Keratinocyte (primary cell): ENCODE results near the gene TNFSF13B. TPM values are rescaled to one million over a fixed set of nuclear protein-coding genes. Genes with fewer than 3 reads are reported as not detected.

ENCODE experiments used
- DNase-seq: peaks from one replicate; pipeline ENCODE4 v3.0.0-alpha.2; 2011; ENCODE audit warnings: low read depth, missing footprints, low spot score
- FAIRE-seq: peaks from 2 replicates; lab custom pipeline; 2011; peaks lifted over from hg19 to GRCh38; lab: Jason Lieb, UNC
- H2AFZ ChIP-seq: 2 replicates; pipeline ENCODE4 v1.6.0; 2012; ENCODE audit warnings: low read length, control low read depth, inconsistent platforms; ENCODE audit not compliant: control insufficient read depth
- H3K27ac ChIP-seq: 2 replicates; pipeline ENCODE4 v1.5.1; 2011; ENCODE audit warnings: low read length; ENCODE audit not compliant: control insufficient read depth, insufficient read depth
- H3K27me3 ChIP-seq: 3 replicates; pipeline ENCODE4 v1.6.0; 2011; ENCODE audit warnings: low read length; ENCODE audit not compliant: control insufficient read depth, insufficient read depth; ENCODE audit errors: extremely low read depth
- H3K36me3 ChIP-seq, 2 experiments: 2 replicates in 1 of 2; 3 replicates in 1 of 2; pipeline ENCODE4 v1.5.1; 2011; ENCODE audit warnings: low read length in 2 of 2, mild to moderate bottlenecking in 1 of 2; ENCODE audit not compliant: control insufficient read depth in 2 of 2, insufficient read depth in 2 of 2; ENCODE audit errors: extremely low read depth in 1 of 2
- H3K4me1 ChIP-seq: 3 replicates; pipeline ENCODE4 v1.5.1; 2011; ENCODE audit warnings: low read length; ENCODE audit not compliant: control insufficient read depth, insufficient read depth; ENCODE audit errors: extremely low read depth
- H3K4me2 ChIP-seq: 3 replicates; pipeline ENCODE4 v1.6.0; 2011; ENCODE audit warnings: low read depth, low read length; ENCODE audit not compliant: control insufficient read depth, insufficient read depth; ENCODE audit errors: extremely low read depth
- H3K4me3 ChIP-seq, 3 experiments: fragments of 200-600 bp in 1 of 3; sonication (generic) in 1 of 3; 2 replicates in 2 of 3; 3 replicates in 1 of 3; pipeline ENCODE4 v1.5.1; 2011 to 2016; ENCODE audit warnings: low read length in 3 of 3, mild to moderate bottlenecking in 3 of 3, control low read depth in 2 of 3, inconsistent platforms in 1 of 3, low read depth in 1 of 3, mixed read lengths in 1 of 3, mixed run types in 1 of 3, moderate library complexity in 1 of 3; ENCODE audit not compliant: control insufficient read depth in 2 of 3, insufficient read depth in 2 of 3; ENCODE audit errors: extremely low read depth in 1 of 3
- H3K79me2 ChIP-seq: 2 replicates; pipeline ENCODE4 v1.6.0; 2012; ENCODE audit warnings: low read length; ENCODE audit not compliant: control insufficient read depth, insufficient read depth
- H3K9ac ChIP-seq: 3 replicates; pipeline ENCODE4 v1.6.0; 2011; ENCODE audit warnings: low read length; ENCODE audit not compliant: control insufficient read depth, insufficient read depth; ENCODE audit errors: extremely low read depth
- H3K9me1 ChIP-seq: 3 replicates; pipeline ENCODE4 v1.6.0; 2011; ENCODE audit warnings: low read length; ENCODE audit not compliant: control insufficient read depth, insufficient read depth; ENCODE audit errors: extremely low read depth
- H3K9me3 ChIP-seq: 2 replicates; pipeline ENCODE4 v1.5.1; 2012; ENCODE audit warnings: low read depth, low read length; ENCODE audit not compliant: control insufficient read depth
- H4K20me1 ChIP-seq: 3 replicates; pipeline ENCODE4 v1.6.0; 2011; ENCODE audit warnings: low read length; ENCODE audit not compliant: control insufficient read depth, insufficient read depth; ENCODE audit errors: extremely low read depth
- CTCF ChIP-seq, 3 experiments: IDR thresholded peaks in 1 of 3; conservative IDR thresholded peaks in 1 of 3; optimal IDR thresholded peaks in 1 of 3; 2 replicates in 2 of 3; 3 replicates in 1 of 3; pipeline versions ENCODE3 to v1.5.1; 2011; ENCODE audit warnings: low read length in 3 of 3, mild to moderate bottlenecking in 3 of 3, moderate library complexity in 2 of 3, control low read depth in 1 of 3, inconsistent platforms in 1 of 3; ENCODE audit not compliant: insufficient read depth in 2 of 3; ENCODE audit errors: extremely low read depth in 1 of 3
- EZH2 ChIP-seq: IDR thresholded peaks from one replicate; pipeline ENCODE4 v1.6.1; 2012; ENCODE audit warnings: inconsistent platforms, mild to moderate bottlenecking, low read length, moderate library complexity
- dilution Hi-C: fragments of 300-500 bp; cut with MboI; formaldehyde crosslinking; loops from one replicate; pipeline ENCODE4 v1.7.0; 2020; ENCODE audit warnings: low sequenced_read_pairs; ENCODE audit not compliant: extremely low pct_ligation_motif_present
- polyA plus RNA-seq, 5 experiments: library from polyadenylated mRNA; depleted of rRNA in 3 of 5; stranded (reverse) in 3 of 5; stranded (forward) in 1 of 5; unstranded in 1 of 5; fragments of >200 nt; gene quantifications; 1 replicate in 1 of 5; 2 replicates in 3 of 5; 3 replicates in 1 of 5; pipeline versions ENCODE4 v1.2.1 to v1.2.3, GENCODE V29; 2011 to 2012; ENCODE audit warnings: missing spikeins in 2 of 5, low read depth in 1 of 5, low replicate concordance in 1 of 5

Gene TNFSF13B
- polyA plus RNA-seq, 1 donor (not counting 4 experiments of a cell fraction or from before 2014, with no cell fraction given): 1.1 TPM

DNA sequence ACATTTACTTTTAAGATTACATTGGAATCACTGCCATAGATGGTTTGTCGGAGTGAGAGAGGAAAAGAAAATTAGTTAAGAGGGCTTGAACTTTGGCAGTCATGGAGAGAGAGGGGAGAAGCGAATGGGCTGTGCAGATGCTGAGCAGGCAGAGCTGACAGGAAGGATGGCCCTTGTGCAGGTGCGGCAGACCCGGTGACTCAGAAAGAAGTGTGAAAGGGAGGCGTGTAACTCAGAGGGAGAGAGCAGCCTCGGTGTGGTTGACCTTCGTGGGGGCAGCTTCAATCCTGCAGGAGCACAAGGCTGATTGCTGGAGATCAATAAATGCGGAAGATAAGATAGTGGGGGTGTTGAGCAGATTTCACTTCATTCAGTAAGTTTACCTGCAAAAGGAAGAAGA lies 76.9 kb downstream of the TNFSF13B start:
- Histone ChIP-seq H2AFZ (no peak overlapping the region), H3K9ac (no peak overlapping the region), H3K36me3 (no peaks in the 10 kb centered on the region), H3K9me3 (no peaks in the 10 kb centered on the region), H3K79me2 (no peaks in the 10 kb centered on the region), H3K4me3 (no peak overlapping the region), H3K27me3 (no peaks in the 10 kb centered on the region), H3K4me1 (no peaks in the 10 kb centered on the region), H4K20me1 (no peaks in the 10 kb centered on the region), H3K4me2 (no peak overlapping the region), H3K27ac (no peak overlapping the region), H3K9me1 (no peaks in the 10 kb centered on the region)
- dilution Hi-C loops: no loop called here
- TF ChIP-seq CTCF (optimal IDR thresholded peaks at IDR 0.05 in 1 of 3, IDR thresholded peaks at IDR 0.05 in 1 of 3, conservative IDR thresholded peaks at IDR 0.05 in 1 of 3; ENCODE audit: extremely low read depth in 1 of 3, insufficient read depth in 2 of 3, low read length in 3 of 3) (no peak), EZH2 (no peak)
- DNase-seq: no peak
- no peak for FAIRE-seq

DNA sequence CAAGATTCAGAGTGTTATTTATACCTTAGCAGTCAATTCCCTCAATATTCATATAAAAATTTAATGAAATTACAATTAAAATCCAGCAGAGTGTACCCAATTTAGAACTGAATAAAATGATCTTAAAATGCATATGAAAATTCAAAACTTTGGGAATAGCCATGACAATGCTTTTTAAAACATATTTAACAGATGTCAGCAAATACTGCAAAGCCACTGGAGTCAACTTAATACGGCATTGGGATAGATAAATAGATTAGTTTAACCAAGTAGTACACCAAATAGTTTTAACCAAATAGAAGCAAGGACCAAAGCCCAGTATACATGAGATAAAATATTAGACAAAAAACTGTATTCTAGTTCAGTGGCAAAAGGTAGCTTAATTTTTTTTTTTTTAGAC lies 79.8 kb downstream of the TNFSF13B start:
- H2AFZ ChIP-seq: no peak overlapping the region
- FAIRE-seq (no peak), DNase-seq (no peak)
- no peaks in the 10 kb centered on the region for H3K9me3 ChIP-seq
- no peak overlapping the region for H3K4me2 ChIP-seq
- no peaks in the 10 kb centered on the region for H3K4me1 ChIP-seq
- no peaks in the 10 kb centered on the region for H4K20me1 ChIP-seq
- H3K9ac ChIP-seq: no peak overlapping the region
- H3K79me2 ChIP-seq: no peaks in the 10 kb centered on the region
- no peak overlapping the region for H3K4me3 ChIP-seq
- no peaks in the 10 kb centered on the region for H3K27me3 ChIP-seq
- dilution Hi-C loops: no loop called here
- no peaks in the 10 kb centered on the region for H3K36me3 ChIP-seq
- H3K9me1 ChIP-seq: no peaks in the 10 kb centered on the region
- TF ChIP-seq CTCF (optimal IDR thresholded peaks at IDR 0.05 in 1 of 3, IDR thresholded peaks at IDR 0.05 in 1 of 3, conservative IDR thresholded peaks at IDR 0.05 in 1 of 3; ENCODE audit: extremely low read depth in 1 of 3, insufficient read depth in 2 of 3, low read length in 3 of 3) (no peak), EZH2 (no peak)
- H3K27ac ChIP-seq: no peak overlapping the region
